GM20431 (cell line): ENCODE data around the gene TSPAN16.
"Not testable (repeated sequence)": the region's sequence is repeated elsewhere in the genome, so short reads cannot be mapped to it uniquely, and the experiment has no call there.

Experiments used
- in situ Hi-C: fragments of 300-500 bp; cut with MseI, MboI; formaldehyde crosslinking; loops from one replicate; pipeline ENCODE4 v1.15.0; 2020; ENCODE audit warnings: low sequenced_read_pairs; ENCODE audit not compliant: unreplicated experiment

TSPAN16 gene

DNA sequence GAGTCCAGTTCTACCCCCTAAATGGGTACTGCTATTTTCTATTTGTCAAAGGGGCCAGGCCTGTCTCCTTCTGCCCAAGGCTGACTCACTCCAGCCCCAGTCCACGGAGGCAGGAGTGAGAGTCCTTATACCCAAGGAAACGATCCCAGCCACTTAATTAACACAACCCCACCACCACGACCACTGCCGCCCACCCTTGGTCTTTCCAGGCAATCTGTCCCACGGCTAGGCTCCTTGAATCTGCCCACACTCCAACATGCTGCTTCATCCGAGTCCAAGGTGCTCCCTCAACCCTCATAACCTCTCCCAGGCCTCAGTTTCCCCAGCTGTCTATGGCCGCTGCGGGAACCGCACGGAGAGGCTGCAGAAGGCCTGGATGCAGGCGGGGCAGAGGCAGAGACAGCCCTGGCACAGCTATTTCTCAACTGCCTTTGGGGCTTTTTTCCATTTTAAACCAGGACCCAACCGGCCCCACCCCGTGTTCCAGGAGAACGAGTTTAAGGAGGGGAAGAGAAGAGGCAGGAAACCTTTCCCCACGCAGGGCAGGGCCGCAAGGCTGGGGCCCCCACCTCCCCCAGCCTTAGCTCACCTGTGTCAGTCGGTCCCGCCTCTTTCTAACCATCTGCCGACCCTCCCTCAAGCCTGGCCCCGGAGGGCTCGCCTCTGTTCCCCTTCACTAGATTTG is 42.8 kb downstream of the TSPAN16 start:
- in situ Hi-C loops = no loop called here

DNA sequence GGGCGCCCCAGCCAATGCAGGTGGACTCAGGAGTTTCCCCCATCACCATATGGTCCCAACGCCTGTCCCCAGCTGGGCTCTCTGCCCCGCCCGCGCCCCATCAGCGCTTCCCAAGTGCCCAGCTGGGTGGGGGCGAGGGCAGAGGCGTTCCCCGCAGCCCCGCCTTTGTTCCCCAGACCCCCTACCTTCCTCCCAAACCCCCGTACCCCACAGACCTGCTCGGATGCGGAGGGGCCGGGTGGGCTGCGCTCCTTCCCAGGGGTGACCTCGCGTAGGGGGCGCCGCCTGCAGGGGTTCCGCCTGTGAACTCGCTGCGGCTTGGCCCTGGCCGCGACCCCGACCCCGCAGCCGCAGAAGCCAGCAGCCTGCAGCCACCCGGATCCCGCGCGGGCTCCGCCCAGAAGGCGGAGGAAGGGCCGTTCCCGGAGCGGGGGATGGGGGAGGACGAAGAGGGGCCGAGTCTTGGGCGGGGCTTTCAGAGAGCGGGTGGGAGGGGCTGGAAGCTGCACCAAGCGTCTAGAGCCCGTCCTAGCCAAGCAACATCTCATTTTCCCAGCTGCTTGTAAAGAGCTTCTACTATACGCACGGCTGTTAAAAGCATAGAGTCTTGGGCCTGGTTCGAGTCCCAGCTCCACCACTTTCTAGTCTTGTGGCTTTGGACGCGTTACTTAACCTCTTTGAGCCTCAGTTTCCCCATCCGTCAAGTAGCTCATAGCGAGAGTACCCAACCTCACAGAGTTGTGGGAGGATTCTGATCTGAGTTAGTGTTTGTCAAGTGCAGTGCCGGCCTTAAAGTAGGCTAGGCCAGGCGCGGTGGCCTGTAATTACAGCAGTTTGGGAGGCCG is 43.5 kb downstream of the TSPAN16 start, which contains the start of gene RAB3D:
TSS of gene RAB3D (minus strand) at position 404 of the 845 bp plus-strand sequence. CDS start 2,258 bp downstream, outside the sequence.
- in situ Hi-C loops = no loop called here

DNA sequence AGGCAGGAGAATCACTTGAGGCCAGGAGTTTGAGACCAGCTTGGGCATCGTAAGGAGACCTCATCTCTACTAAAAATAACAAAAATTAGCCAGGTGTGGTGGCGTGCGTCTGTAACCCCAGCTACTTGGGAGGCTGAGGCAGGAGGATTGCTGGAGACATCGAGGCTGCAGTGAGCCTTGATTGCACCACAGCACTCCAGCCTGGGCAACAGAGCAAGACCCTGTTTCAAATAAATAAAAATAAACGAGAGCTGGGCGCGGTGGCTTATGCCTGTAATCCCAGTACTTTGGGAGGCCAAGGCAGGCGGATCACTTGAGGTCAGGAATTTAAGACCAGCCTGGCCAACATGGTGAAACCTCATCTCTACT is 44.1 kb downstream of the TSPAN16 start:
- in situ Hi-C loops = not testable (repeated sequence)

DNA sequence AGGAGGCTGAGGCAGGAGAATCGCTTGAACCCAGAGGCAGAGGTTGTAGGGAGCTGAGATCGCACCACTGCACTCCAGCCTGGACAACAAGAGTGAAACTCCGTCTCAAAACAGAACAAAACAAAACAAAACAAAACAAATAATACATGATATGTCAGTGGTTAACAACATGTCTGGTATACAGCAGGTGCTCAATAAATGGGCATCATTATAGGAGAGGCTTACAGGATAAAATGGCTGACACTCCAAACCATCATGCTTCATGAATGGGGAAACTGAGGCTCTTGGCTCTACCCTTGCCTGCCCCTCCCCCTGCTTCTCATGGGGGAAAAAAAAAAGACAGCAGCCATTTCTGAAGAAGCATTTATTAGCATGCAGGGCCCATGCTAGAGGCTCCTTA is 46.5 kb downstream of the TSPAN16 start:
- in situ Hi-C loops = no loop called here

DNA sequence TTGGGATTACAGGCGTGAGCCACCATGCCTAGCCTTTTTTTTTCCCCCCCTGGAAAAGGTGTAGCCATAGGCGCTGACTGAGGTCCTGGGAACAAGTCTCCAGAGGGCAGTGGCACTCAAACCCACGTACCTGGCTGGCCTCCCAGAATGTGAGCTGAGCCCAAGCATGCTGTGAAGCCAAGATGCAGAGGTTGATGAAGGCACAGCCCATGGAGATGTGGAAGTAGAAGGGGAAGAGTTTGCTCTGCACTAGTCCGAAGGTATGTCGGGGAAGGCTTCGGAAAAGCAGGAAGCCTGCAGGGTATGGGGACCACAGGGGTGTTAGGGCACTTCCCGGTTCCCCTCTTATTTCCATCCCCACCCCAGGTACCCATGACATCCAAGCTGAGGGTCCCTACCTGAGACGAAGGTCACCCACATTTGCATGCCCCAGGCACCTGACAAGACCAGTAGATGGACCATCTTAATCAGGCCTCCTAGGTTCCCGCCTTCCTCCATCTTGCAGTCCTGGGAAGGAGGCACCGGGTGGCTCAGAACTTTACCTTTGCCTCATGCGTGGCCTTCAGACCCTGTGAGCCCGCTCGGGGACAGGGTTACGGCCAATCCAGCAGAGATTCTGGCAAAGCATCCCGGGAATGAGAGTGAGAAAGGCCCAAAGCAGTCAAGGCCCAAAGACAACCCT is 49.3 kb downstream of the TSPAN16 start:
- in situ Hi-C loops = no loop called here

DNA sequence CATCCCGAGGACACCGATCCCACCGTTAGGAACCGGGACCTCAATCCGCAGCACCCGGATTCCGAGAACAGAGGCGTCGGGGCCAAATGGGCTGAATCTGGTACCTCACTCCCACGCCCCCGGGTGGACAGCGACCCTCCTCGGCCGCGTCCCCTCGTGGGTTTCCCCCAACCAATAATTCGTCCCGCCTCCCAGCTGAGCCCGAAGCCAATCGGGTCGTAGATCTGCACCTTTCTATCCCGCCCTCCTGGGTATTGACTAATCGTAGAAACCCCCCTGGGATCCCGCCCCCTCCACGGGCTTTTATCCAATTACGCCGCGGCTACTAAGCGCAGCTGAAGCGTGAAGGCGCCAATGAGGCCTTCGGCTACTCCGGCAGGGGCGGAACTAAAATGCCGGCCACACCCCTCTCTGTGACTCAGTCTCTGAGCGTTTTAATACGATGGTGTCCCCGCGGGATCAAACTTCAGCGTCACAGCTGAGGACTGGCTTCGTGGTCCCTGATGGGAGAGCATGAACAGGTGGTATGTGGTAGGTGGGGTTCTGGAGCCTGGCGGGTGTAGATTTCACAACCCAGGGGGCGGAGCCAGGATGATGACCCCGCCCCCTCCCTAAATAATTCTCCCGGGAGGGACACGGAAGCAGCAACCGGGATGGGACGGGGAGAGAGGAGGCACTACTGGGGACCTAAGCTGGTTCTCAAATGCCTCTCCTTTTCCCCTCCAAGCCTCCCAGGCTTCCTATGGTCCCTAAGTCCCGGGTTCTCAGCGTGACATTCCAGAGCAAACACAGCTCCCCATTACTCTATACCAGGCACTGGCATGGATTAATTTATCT is 50.4 kb downstream of the TSPAN16 start, which contains the start of the genes CCDC159 and TMEM205:
TSS of gene CCDC159 (plus strand) at position 416 of the 837 bp plus-strand sequence. CDS start at position 504, 88 bp downstream.
TSS of gene TMEM205 (minus strand) at position 165 of the 837 bp plus-strand sequence. CDS start 649 bp downstream, outside the sequence.
- in situ Hi-C loops = no loop called here

DNA sequence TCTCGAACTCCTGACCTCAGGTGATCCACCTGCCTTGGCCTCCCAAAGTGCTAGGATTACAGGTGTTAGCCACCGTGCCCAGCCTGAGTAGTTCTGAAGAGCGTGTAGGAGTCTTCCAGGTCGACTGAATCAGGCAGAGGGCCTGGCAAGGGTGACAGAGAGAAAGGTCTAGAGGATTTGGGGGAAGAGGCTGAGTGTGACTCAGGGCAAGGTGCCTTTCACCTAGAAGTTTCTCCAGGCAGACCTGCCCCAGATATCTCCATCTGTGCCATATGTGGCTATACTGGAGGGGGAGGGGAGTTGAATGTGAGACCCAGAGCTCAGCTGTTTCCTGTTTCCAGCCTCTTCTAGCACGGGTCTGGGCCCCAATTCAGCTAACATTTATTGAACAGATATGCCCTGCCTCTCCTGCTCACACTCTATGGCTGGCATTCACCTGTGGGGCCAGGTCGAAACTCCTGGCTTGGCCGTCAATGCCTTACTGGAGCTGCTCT is 51.6 kb downstream of the TSPAN16 start:
- in situ Hi-C loops = no loop called here

DNA sequence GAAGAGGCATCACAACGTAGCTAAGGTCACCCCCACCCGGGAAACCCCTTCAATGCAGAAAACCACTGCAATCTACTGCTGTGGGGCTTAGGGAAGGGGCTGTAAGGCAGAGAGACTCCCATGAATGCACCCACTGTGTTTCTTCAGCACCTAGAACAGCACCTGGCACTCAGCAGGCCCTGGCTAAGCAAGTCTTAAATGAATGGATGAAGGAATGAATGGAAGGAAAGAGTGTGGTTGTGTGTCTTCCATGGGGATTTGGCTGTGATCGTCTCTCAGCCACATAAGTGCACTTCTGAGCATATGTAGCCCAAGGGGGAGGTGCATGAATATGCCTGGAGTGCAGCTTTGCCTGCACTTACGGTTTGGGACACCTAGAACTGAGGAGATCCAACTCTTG is 53.2 kb downstream of the TSPAN16 start:
- in situ Hi-C loops = no loop called here

DNA sequence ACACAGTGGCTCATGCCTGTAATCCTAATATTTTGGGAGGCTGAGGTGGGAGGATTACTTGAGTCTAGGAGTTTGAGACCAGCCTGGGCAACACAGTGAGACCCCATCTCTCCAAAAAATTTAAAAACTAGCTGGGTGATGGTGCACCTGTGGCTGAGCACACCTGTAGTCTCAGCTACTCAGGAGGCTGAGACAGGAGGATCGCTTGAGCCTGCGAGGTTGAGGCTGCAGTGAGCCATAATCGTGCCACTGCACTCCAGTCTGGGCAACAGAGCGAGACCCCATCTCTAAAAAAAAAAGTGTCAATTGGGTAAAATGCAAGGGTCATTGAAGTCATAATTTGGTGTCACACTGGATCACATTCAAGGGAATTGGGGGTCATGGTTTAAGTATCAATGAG is 58.1 kb downstream of the TSPAN16 start:
- in situ Hi-C loops = not testable (repeated sequence)

DNA sequence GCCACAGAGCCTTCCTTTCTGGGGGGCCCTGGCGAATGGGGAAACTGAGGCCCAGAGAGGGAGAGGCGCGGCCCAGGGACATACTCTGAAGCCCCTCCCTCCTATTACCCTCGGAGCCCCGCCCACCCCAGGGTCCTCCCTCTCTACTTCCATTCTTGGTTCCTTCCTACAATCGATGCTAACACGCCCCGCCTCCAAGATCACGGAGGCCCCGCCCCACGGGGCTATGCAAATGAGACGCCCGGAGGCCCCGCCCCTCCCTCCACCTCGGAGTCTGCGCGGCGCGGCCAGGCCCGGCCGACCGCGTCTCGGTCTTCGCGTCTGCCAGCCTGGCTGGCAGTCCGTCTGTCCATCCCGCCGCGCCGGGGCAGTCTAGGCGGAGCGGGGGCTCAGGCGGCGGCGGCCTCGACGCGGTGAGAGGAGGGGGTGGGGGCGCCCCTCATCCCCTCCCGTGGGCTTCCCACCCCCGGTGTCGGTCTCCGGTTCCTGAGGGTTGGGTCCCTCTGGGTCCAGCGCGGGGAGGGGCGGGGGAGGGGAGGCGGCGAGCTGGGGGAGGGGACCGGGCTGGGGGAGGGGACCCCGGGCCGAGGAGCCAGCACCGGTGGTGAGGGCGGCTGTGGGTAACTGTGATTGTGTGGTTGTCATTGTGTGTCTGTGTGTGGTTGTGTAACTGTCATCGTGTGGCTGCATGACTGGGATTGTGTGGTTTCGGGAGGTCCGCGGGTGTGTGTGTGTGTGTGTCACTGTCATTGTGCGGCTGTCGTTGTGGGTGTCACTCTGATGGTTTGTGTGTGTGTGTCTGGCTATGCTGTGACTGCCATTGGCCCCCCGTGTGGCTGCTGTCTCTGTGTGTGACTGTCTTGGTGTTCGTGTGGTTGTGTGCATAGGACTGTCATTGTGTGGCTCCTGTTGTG is 59.5 kb downstream of the TSPAN16 start, which contains the start of gene PLPPR2:
TSS of gene PLPPR2 (plus strand) at position 273 of the 914 bp plus-strand sequence. CDS start 2,242 bp downstream, outside the sequence.
- in situ Hi-C loops = no loop called here

DNA sequence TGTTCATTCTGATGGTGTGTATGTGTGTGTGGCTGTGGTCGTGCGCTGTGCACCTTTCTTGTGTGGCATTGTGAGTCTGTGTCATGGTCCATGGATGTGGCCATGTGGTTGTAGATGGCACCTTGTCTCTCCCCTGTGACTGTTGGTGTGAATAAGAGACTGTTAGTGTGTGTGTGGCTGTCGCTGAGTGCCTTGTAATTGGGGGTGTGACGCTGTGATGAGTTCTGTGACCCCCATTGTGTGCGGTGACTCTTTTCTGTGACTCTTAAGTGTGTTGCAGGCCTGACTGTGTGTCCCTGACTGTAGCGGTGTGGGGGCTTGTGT is 60.1 kb downstream of the TSPAN16 start:
- in situ Hi-C loops = no loop called here

DNA sequence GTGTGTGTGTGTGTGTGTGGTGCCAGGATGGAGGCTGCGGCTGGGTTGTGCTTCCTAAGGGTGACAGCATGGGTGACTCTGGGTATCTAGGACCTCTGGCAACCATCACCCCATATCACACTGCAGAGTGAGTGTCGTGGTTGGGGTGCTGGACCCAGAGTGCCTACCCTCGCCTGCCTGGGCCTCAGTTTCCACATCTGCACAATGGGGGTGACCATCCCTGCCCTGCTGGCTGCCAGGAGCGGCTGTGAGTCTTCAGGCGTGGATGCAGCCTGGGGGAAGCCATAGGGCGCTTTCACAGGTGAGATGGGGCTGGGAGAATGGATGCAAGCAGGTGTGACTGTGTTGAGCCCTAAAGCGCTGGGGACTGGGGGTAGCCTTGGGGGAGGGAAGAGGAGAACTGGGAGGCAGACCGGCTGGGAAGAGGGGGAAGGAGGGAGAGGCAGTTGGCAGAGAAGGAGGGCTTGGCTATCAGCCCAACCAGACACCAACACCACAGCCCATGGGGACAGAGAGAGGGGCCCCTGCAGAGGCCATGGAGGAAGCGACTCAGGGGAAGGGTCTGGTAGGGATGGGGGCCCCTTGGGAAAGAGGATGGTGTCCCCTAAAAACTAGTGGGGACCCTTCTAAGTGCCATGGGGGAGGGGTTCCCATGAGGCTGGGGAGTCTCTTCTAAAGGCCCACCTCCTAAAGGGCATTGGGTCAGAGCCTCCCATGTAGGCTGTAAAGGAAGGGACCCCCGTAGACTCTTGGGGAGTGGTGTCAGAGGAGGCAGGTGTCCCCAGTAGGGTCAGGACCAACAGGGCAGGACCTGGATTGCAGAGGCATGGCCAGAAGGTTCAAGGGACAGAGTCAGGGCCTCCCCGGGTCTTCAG is 61.0 kb downstream of the TSPAN16 start:
- in situ Hi-C loops = no loop called here

DNA sequence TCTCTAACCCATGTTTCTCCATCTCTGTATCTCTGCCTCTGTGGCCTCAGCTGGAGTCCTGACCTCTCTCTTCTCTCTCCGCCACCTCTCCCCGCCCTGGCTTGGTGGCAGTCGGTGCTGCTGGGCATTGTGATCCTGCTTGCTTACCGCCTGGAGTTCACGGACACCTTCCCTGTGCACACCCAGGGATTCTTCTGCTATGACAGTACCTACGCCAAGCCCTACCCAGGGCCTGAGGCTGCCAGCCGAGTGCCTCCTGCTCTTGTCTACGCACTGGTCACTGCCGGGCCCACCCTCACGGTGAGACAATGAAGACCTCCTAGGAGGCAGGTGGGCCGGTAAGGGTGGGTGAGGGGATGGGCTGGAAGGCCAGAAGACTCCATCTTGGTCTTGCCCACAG is 63.5 kb downstream of the TSPAN16 start:
- in situ Hi-C loops = no loop called here

DNA sequence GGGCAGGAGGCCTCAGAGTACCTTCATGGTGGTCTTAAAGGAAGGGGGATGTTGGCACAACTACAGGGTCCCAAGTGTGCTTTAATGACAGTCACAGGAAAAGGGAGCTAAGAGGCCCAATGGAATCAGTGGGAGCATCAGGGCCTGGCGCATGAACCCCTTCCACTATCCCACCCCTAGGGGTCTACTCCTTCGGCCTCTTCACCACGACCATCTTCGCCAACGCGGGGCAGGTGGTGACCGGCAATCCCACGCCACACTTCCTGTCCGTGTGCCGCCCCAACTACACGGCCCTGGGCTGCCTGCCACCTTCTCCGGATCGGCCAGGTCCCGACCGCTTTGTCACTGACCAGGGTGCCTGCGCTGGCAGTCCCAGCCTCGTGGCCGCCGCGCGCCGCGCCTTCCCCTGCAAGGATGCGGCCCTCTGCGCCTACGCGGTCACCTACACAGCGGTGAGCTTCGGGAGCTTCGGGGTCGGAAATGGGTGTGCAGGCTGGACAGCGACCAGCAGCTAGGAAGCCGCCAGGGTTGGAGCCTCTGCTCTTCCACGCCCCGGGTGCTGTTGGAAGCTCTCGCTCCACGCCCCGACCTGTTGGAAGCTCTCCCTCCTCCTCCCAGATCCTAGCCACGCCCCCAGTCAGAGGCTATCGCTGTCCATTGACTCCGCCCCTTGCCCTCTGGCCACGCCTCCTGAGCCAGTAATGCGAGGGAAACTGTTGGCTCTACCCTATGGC is 65.2 kb downstream of the TSPAN16 start:
- in situ Hi-C loops = no loop called here

DNA sequence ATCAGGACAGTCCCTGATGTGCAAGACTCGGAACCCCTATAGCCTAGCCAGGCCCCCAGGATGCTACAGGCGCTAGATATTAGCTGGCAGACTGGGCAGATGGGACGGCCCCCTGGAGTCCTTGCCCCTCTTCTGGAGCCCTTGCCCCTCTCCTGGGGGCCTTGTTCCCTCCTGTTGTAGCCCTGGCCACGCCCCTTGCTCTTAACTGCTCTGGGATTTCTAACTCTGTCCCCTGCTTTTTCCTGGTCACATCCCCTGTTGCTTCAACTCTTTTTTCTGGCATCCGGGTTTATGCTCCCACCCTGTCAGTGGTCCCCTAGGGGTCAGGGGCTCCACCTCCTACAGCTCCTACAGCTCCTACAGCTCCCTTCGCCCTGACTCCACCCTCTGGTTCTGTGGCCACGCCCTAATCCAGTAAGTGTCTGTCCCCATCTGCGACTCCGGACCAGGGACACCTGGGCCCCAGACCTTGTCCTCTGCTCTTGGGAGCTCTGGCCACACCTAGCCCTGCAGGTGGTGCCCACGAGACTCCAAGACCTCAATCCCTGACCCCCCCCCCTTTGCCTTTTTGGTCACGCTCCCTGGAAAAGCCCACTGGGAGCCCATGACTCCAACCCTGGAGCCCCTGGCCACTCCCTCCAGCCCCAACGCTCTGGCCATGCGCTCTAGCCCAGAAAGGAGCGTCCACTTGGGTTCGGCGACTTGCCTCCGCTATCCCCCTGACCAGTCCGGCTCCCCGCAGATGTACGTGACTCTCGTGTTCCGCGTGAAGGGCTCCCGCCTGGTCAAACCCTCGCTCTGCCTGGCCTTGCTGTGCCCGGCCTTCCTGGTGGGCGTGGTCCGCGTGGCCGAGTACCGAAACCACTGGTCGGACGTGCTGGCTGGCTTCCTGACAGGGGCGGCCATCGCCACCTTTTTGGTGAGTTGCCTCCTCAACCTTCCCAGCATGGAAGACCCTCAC is 66.1 kb downstream of the TSPAN16 start:
- in situ Hi-C loops = no loop called here

DNA sequence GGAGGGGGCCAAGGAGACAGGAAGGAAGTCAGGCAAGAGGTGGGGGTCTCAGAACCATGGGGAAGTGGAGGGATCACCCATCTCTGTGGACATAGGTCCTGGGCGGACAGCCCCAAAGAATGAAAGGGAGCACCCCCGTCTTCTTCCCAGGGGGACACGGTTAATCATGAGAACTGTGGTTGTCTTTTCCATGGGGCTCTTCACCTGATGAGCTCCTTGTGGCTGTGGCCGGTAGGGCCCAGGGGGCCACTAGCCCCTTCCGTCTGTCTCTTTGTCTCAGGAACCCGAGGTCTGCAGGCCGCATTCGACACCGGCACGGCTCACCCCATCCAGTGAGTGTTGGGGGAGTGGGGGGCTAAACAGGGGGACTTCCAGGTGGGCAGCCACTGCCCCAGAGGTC is 67.9 kb downstream of the TSPAN16 start:
- in situ Hi-C loops = no loop called here
